ENCODE results near the gene CTDSPL2.

DNA sequence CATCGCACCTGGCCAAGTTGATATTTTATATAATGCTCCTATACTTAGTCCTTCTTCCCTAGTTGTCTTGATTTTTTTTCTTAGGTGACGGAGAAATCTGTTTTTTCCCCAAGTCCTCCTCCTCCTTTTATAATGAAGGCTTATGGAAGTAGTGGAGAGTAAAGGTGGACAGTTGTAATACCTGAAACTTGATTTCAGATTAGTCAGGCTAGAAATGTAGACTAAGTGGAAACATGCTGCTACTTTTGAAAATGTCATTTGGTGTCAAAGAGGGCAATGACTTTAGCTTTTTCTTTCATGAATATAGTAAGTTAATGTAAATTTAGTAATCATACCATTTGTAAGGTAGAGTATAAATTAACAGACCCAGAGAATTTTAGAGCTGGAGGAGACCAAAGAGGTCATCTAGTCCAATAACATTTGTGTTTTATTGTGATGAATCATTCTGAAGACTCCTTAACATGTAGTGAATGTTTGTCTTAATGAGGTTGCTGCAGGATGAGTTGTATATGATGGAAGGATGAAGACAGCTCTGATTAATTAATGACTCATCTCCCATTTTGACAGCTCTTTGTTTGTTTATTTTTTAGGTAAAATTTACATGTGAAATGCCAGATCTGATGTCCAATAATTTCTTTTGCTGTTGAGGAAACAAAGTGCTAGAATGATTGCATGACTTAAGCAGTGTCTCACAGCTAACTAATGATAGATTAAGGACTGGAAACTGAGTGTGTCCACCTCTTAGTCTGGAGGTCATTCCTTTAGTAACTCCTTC lies 8.7 kb downstream of the CTDSPL2 start:
- TF ChIP-seq EZH2 (IDR thresholded peaks at IDR 0.05; ENCODE audit: low read depth, unreplicated experiment) (no peak), EZH2phosphoT487 (IDR thresholded peaks at IDR 0.05; ENCODE audit: unreplicated experiment) (no peak), NANOG (IDR thresholded peaks at IDR 0.05; ENCODE audit: borderline replicate concordance) (no peak), POLR2AphosphoS5 (IDR thresholded peaks at IDR 0.05; ENCODE audit: low read depth) (no peak), STAT1 (IDR thresholded peaks at IDR 0.05; ENCODE audit: unreplicated experiment) (no peak), ZNF331 (CRISPR knock-in tag; IDR thresholded peaks at IDR 0.05; ENCODE audit: low read depth) (no peak)
- TF ChIP-seq, protein P1, sequence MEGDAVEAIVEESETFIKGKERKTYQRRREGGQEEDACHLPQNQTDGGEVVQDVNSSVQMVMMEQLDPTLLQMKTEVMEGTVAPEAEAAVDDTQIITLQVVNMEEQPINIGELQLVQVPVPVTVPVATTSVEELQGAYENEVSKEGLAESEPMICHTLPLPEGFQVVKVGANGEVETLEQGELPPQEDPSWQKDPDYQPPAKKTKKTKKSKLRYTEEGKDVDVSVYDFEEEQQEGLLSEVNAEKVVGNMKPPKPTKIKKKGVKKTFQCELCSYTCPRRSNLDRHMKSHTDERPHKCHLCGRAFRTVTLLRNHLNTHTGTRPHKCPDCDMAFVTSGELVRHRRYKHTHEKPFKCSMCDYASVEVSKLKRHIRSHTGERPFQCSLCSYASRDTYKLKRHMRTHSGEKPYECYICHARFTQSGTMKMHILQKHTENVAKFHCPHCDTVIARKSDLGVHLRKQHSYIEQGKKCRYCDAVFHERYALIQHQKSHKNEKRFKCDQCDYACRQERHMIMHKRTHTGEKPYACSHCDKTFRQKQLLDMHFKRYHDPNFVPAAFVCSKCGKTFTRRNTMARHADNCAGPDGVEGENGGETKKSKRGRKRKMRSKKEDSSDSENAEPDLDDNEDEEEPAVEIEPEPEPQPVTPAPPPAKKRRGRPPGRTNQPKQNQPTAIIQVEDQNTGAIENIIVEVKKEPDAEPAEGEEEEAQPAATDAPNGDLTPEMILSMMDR (conservative IDR thresholded peaks at IDR 0.05; ENCODE audit: low read depth in 2 of 2), result no peak
- TF ChIP-seq, protein P2, sequence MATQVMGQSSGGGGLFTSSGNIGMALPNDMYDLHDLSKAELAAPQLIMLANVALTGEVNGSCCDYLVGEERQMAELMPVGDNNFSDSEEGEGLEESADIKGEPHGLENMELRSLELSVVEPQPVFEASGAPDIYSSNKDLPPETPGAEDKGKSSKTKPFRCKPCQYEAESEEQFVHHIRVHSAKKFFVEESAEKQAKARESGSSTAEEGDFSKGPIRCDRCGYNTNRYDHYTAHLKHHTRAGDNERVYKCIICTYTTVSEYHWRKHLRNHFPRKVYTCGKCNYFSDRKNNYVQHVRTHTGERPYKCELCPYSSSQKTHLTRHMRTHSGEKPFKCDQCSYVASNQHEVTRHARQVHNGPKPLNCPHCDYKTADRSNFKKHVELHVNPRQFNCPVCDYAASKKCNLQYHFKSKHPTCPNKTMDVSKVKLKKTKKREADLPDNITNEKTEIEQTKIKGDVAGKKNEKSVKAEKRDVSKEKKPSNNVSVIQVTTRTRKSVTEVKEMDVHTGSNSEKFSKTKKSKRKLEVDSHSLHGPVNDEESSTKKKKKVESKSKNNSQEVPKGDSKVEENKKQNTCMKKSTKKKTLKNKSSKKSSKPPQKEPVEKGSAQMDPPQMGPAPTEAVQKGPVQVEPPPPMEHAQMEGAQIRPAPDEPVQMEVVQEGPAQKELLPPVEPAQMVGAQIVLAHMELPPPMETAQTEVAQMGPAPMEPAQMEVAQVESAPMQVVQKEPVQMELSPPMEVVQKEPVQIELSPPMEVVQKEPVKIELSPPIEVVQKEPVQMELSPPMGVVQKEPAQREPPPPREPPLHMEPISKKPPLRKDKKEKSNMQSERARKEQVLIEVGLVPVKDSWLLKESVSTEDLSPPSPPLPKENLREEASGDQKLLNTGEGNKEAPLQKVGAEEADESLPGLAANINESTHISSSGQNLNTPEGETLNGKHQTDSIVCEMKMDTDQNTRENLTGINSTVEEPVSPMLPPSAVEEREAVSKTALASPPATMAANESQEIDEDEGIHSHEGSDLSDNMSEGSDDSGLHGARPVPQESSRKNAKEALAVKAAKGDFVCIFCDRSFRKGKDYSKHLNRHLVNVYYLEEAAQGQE (IDR thresholded peaks at IDR 0.05; ENCODE audit: unreplicated experiment), result no peak
- TF ChIP-seq, protein P3, sequence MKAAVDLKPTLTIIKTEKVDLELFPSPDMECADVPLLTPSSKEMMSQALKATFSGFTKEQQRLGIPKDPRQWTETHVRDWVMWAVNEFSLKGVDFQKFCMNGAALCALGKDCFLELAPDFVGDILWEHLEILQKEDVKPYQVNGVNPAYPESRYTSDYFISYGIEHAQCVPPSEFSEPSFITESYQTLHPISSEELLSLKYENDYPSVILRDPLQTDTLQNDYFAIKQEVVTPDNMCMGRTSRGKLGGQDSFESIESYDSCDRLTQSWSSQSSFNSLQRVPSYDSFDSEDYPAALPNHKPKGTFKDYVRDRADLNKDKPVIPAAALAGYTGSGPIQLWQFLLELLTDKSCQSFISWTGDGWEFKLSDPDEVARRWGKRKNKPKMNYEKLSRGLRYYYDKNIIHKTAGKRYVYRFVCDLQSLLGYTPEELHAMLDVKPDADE (IDR thresholded peaks at IDR 0.05), result no peak
